Tibial nerve (tissue), 3 donors: Measurements from ENCODE around the gene CELA1.

Experiments used
- CTCF ChIP-seq, 5 experiments: fragments of 200-600 bp in 3 of 5; fragments of 450-650 bp in 2 of 5; sonication (generic) in 3 of 5; IDR thresholded peaks; one replicate each; pipeline ENCODE4 v1.5.1; 2016 to 2019; ENCODE audit warnings: antibody characterized with exemption in 5 of 5, mild to moderate bottlenecking in 3 of 5, moderate library complexity in 2 of 5
- POLR2A ChIP-seq, 2 donors: fragments of 450-650 bp; IDR thresholded peaks; one replicate each; pipeline ENCODE4 v1.6.1; 2017; ENCODE audit warnings: antibody characterized with exemption in 2 of 2, mild to moderate bottlenecking in 2 of 2, moderate library complexity in 2 of 2

GRCh38 chr12:51320695-51321320, 25.7 kb downstream of the CELA1 start:
- TF ChIP-seq CTCF (IDR thresholded peaks at IDR 0.05) (no peak), POLR2A (IDR thresholded peaks at IDR 0.05) (no peak)
